GM23338 (cell line): ENCODE measurements around the gene TPSAB1. TPM values are rescaled to one million over a fixed set of nuclear protein-coding genes. Genes with fewer than 3 reads are reported as not detected.
"Not testable (repeated sequence)": the region's sequence is repeated elsewhere in the genome, so short reads cannot be mapped to it uniquely, and the experiment has no call there.

Experiments
- ATAC-seq: fragments of 200-7000 bp; cut with Tn5 transposase; 3 replicates; pipeline ENCODE4 v1.9.1; 2020
- DNase-seq: peaks from one replicate; pipeline ENCODE4 v3.0.0-alpha.2; 2015; ENCODE audit warnings: low spot score
- H2AFZ ChIP-seq: fragments of 200-600 bp; sonication (generic); 2 replicates; pipeline ENCODE4 v1.8.0; 2016; ENCODE audit warnings: antibody characterized with exemption, mild to moderate bottlenecking, moderate library complexity
- H3F3A ChIP-seq: fragments of 200-600 bp; sonication (generic); replicated peaks from 2 replicates; pipeline ENCODE4 v1.8.0; 2017; ENCODE audit warnings: antibody characterized with exemption, mixed run types, low read depth
- H3K27ac ChIP-seq: fragments of 200-600 bp; sonication (generic); 2 replicates; pipeline ENCODE4 v1.6.1; 2016; ENCODE audit warnings: low read depth
- H3K27me3 ChIP-seq: fragments of 200-600 bp; sonication (generic); 2 replicates; pipeline ENCODE4 v1.8.0; 2016; ENCODE audit warnings: mild to moderate bottlenecking, mixed run types, moderate library complexity; ENCODE audit not compliant: insufficient read depth
- H3K36me3 ChIP-seq: fragments of 200-600 bp; sonication (generic); 2 replicates; pipeline ENCODE4 v1.8.0; 2016; ENCODE audit warnings: mild to moderate bottlenecking; ENCODE audit not compliant: insufficient read depth
- H3K4me1 ChIP-seq: fragments of 200-600 bp; sonication (generic); 2 replicates; pipeline ENCODE4 v1.8.0; 2016; ENCODE audit warnings: mild to moderate bottlenecking, moderate library complexity; ENCODE audit not compliant: insufficient read depth
- H3K4me2 ChIP-seq: fragments of 200-600 bp; sonication (generic); 2 replicates; pipeline ENCODE4 v1.7.1; 2017; ENCODE audit warnings: mixed run types
- H3K4me3 ChIP-seq: fragments of 200-600 bp; sonication (generic); 2 replicates; pipeline ENCODE4 v1.6.1; 2016; ENCODE audit warnings: mixed run types
- H3K79me2 ChIP-seq: fragments of 200-600 bp; sonication (generic); replicated peaks from 2 replicates; pipeline ENCODE4 v1.8.0; 2017; ENCODE audit warnings: mild to moderate bottlenecking; ENCODE audit not compliant: insufficient read depth
- H3K9me2 ChIP-seq: fragments of 200-600 bp; sonication (generic); 2 replicates; pipeline ENCODE4 v1.8.0; 2017; ENCODE audit not compliant: insufficient read depth
- H4K20me1 ChIP-seq: fragments of 200-600 bp; sonication (generic); replicated peaks from 2 replicates; pipeline ENCODE4 v1.8.0; 2017; ENCODE audit warnings: mild to moderate bottlenecking; ENCODE audit not compliant: insufficient read depth
- H3K27ac Mint-ChIP-seq: 2 replicates; pipeline ENCODE4 v1.8.0; 2020; ENCODE audit warnings: inconsistent platforms, mild to moderate bottlenecking, moderate library complexity, mixed read lengths
- H3K27me3 Mint-ChIP-seq: 3 replicates; pipeline ENCODE4 v1.8.0; 2022; ENCODE audit warnings: low read depth, mild to moderate bottlenecking, moderate library complexity, mixed read lengths, inconsistent platforms; ENCODE audit not compliant: insufficient read depth, poor library complexity
- H3K36me3 Mint-ChIP-seq: 3 replicates; pipeline ENCODE4 v1.8.0; 2021; ENCODE audit warnings: low read depth, mild to moderate bottlenecking, inconsistent platforms, moderate library complexity, mixed read lengths
- H3K4me1 Mint-ChIP-seq: 3 replicates; pipeline ENCODE4 v1.8.0; 2020; ENCODE audit warnings: mild to moderate bottlenecking, inconsistent platforms, mixed read lengths
- H3K4me3 Mint-ChIP-seq: 3 replicates; pipeline ENCODE4 v1.8.0; 2021; ENCODE audit warnings: moderate library complexity, mild to moderate bottlenecking, inconsistent platforms, mixed read lengths
- H3K9me3 Mint-ChIP-seq: 3 replicates; pipeline ENCODE4 v1.8.0; 2020; ENCODE audit warnings: moderate library complexity, mild to moderate bottlenecking, inconsistent platforms, mixed read lengths
- ETS1 ChIP-seq: IDR thresholded peaks from 2 replicates; pipeline ENCODE4 v1.6.1; 2016; ENCODE audit warnings: antibody characterized with exemption
- POLR2AphosphoS5 ChIP-seq: IDR thresholded peaks from 2 replicates; pipeline ENCODE4 v1.6.1; 2016; ENCODE audit warnings: antibody characterized with exemption, low read depth
- polyA plus RNA-seq: library from polyadenylated mRNA; unstranded; fragments of >200 nt; fragmentation: Nextera tagmentation; extraction: Ambion mirVana; gene quantifications from 2 replicates; pipeline ENCODE4 v1.2.1, GENCODE V29; 2016
- total RNA-seq: library from RNA; depleted of rRNA; stranded (reverse); fragments of >200 nt; shearing (Covaris generic); gene quantifications from 2 replicates; pipeline ENCODE4 v1.2.3, GENCODE V29; 2014
- TF ChIP-seq, protein P1 (sequence below): fragments of 250-450 bp; sonication (Bioruptor Pico); IDR thresholded peaks from 2 replicates; pipeline ENCODE4 v1.5.0; 2020; ENCODE audit warnings: mild to moderate bottlenecking, moderate library complexity

TPSAB1 gene
- total and polyA plus RNA-seq, 2 experiments from 2014 or later = not detected

- TF ChIP-seq, protein P1, sequence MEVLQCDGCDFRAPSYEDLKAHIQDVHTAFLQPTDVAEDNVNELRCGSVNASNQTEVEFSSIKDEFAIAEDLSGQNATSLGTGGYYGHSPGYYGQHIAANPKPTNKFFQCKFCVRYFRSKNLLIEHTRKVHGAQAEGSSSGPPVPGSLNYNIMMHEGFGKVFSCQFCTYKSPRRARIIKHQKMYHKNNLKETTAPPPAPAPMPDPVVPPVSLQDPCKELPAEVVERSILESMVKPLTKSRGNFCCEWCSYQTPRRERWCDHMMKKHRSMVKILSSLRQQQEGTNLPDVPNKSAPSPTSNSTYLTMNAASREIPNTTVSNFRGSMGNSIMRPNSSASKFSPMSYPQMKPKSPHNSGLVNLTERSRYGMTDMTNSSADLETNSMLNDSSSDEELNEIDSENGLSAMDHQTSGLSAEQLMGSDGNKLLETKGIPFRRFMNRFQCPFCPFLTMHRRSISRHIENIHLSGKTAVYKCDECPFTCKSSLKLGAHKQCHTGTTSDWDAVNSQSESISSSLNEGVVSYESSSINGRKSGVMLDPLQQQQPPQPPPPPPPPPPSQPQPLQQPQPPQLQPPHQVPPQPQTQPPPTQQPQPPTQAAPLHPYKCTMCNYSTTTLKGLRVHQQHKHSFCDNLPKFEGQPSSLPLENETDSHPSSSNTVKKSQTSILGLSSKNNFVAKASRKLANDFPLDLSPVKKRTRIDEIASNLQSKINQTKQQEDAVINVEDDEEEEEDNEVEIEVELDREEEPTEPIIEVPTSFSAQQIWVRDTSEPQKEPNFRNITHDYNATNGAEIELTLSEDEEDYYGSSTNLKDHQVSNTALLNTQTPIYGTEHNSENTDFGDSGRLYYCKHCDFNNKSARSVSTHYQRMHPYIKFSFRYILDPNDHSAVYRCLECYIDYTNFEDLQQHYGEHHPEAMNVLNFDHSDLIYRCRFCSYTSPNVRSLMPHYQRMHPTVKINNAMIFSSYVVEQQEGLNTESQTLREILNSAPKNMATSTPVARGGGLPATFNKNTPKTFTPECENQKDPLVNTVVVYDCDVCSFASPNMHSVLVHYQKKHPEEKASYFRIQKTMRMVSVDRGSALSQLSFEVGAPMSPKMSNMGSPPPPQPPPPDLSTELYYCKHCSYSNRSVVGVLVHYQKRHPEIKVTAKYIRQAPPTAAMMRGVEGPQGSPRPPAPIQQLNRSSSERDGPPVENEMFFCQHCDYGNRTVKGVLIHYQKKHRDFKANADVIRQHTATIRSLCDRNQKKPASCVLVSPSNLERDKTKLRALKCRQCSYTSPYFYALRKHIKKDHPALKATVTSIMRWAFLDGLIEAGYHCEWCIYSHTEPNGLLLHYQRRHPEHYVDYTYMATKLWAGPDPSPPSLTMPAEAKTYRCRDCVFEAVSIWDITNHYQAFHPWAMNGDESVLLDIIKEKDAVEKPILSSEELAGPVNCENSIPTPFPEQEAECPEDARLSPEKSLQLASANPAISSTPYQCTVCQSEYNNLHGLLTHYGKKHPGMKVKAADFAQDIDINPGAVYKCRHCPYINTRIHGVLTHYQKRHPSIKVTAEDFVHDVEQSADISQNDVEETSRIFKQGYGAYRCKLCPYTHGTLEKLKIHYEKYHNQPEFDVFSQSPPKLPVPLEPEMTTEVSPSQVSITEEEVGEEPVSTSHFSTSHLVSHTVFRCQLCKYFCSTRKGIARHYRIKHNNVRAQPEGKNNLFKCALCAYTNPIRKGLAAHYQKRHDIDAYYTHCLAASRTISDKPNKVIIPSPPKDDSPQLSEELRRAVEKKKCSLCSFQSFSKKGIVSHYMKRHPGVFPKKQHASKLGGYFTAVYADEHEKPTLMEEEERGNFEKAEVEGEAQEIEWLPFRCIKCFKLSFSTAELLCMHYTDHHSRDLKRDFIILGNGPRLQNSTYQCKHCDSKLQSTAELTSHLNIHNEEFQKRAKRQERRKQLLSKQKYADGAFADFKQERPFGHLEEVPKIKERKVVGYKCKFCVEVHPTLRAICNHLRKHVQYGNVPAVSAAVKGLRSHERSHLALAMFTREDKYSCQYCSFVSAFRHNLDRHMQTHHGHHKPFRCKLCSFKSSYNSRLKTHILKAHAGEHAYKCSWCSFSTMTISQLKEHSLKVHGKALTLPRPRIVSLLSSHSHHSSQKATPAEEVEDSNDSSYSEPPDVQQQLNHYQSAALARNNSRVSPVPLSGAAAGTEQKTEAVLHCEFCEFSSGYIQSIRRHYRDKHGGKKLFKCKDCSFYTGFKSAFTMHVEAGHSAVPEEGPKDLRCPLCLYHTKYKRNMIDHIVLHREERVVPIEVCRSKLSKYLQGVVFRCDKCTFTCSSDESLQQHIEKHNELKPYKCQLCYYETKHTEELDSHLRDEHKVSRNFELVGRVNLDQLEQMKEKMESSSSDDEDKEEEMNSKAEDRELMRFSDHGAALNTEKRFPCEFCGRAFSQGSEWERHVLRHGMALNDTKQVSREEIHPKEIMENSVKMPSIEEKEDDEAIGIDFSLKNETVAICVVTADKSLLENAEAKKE (CRISPR knock-in tag) = no peak
- TF ChIP-seq ETS1 (no peak), POLR2AphosphoS5 (no peak)
Measured at GRCh38 chr16:1237990-1238389, 2.5 kb upstream of the TPSAB1 start (continued).

DNA sequence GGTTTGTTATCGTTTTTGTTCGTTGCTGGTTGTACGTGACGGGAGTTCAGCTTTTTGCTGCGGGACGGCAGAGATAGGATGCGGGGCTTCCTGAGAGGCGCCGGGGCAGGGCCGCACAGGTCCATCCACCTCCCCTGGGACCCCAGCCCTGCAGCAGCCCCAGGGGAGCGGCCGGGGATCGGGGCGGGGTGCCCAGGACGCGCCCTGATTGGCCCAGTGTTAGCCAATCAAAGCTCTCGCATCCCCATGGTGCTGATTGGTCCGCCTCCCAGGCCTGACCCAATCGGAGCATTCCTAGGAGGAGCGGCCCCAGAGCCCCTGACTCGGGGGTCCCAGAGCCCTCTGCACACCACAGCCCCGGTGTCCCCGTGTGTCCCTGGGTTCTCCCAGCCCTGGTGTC lies 1.6 kb upstream of the TPSAB1 start:
- H3K4me2 ChIP-seq, DNase-seq, H3K4me3 Mint-ChIP-seq, H3K27ac ChIP-seq, H3K79me2 ChIP-seq, H3K9me2 ChIP-seq, H3K9me3 Mint-ChIP-seq, H3K27me3 Mint-ChIP-seq, H3K27me3 ChIP-seq, H3K36me3 Mint-ChIP-seq, H3K4me1 ChIP-seq, H3F3A ChIP-seq, H3K36me3 ChIP-seq, H3K4me1 Mint-ChIP-seq, H2AFZ ChIP-seq, H3K4me3 ChIP-seq, H4K20me1 ChIP-seq, H3K27ac Mint-ChIP-seq: not testable (repeated sequence)
- ATAC-seq = peak; percentile 58

DNA sequence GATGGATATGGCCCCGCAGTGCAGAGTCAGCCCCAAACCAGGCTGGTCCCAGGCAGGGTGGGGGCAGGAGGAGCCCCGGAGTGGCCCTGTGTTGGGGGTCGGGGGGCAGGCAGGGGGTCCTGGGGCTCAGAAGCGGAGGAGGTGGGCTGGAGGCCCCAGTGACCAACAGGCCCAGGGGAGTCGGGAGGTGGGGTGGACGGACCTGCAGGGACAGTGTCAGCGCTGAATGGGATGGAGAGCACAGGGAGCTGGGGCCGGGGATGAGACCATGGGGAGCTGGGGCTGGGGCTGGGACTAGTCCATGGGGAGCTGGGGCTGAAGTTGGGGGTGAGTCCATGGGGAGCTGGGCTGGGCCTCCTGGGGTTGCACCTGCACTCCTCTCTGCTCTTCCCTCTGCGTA lies 930 bp upstream of the TPSAB1 start:
- not testable (repeated sequence) for H4K20me1 ChIP-seq, ATAC-seq, H3K4me1 Mint-ChIP-seq, H3K9me3 Mint-ChIP-seq, H3K4me3 ChIP-seq, H3K27ac ChIP-seq, H3K27ac Mint-ChIP-seq, H3K9me2 ChIP-seq, H3F3A ChIP-seq, H3K36me3 Mint-ChIP-seq, H3K36me3 ChIP-seq, H3K79me2 ChIP-seq, H3K4me1 ChIP-seq, H3K27me3 Mint-ChIP-seq, H3K4me2 ChIP-seq, H2AFZ ChIP-seq, DNase-seq, H3K27me3 ChIP-seq, H3K4me3 Mint-ChIP-seq

DNA sequence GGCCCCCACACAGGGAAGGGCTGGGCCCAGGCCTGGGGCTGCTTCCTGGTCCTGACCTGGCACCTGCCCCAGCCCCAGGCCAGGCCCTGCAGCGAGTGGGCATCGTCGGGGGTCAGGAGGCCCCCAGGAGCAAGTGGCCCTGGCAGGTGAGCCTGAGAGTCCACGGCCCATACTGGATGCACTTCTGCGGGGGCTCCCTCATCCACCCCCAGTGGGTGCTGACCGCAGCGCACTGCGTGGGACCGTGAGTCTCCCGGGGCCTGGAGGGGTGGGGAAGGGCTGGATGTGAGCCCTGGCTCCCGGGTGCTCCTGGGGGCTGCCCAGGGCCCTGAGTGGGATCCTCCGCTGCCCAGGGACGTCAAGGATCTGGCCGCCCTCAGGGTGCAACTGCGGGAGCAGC lies 576 bp downstream of the TPSAB1 start:
- H3K27me3 ChIP-seq, H3K36me3 ChIP-seq, H3K4me3 ChIP-seq, H3K27ac ChIP-seq, H3K27ac Mint-ChIP-seq, ATAC-seq, H3K9me3 Mint-ChIP-seq, H2AFZ ChIP-seq, H3K4me1 Mint-ChIP-seq, DNase-seq, H3K4me3 Mint-ChIP-seq, H4K20me1 ChIP-seq, H3K4me1 ChIP-seq, H3K27me3 Mint-ChIP-seq, H3K79me2 ChIP-seq, H3K9me2 ChIP-seq, H3F3A ChIP-seq, H3K36me3 Mint-ChIP-seq, H3K4me2 ChIP-seq: not testable (repeated sequence)

GRCh38 chr16:1243363-1243762 lies 2.9 kb downstream of the TPSAB1 start:
- H3K36me3 Mint-ChIP-seq, H3K4me1 ChIP-seq, H2AFZ ChIP-seq, H3K4me3 ChIP-seq, H3K27ac Mint-ChIP-seq, H3K4me3 Mint-ChIP-seq, DNase-seq, H4K20me1 ChIP-seq, H3K9me3 Mint-ChIP-seq, H3K79me2 ChIP-seq, H3K9me2 ChIP-seq, H3F3A ChIP-seq, H3K4me1 Mint-ChIP-seq, H3K27ac ChIP-seq, H3K4me2 ChIP-seq, ATAC-seq, H3K36me3 ChIP-seq: not testable (repeated sequence)
- peaks cover 16% of the 10 kb centered on the region for H3K27me3 Mint-ChIP-seq
- peaks cover 16% of the 10 kb centered on the region; the same call in 1 of the 2 replicates for H3K27me3 ChIP-seq
